ENCODE results near the gene PTPRU. TPM values are rescaled to one million over a fixed set of nuclear protein-coding genes. Genes with fewer than 3 reads are reported as not detected.

Gene PTPRU
- polyA plus RNA-seq, 1 experiment: 7.8 TPM

GRCh38 chr1:29363536-29363935, 127.2 kb downstream of the PTPRU start:
- no peak overlapping the region for H3K4me3 ChIP-seq (ENCODE audit: low read depth, low read length)
- no peak for DNase-seq (ENCODE audit: low read depth, low spot score)
- TF ChIP-seq CTCF (IDR thresholded peaks at IDR 0.05; ENCODE audit: low read depth, low read length): no peak
- no peak overlapping the region for H3K27ac ChIP-seq (ENCODE audit: low read depth, low read length)
- peaks cover 18% of the 10 kb centered on the region for H3K27me3 ChIP-seq (ENCODE audit: control insufficient read depth, insufficient read depth, low read length)
- CTCF ChIA-PET: no interaction called here
- H3K9me3 ChIP-seq (ENCODE audit: control insufficient read depth, insufficient read depth, low read length): no peaks in the 10 kb centered on the region
- POLR2A ChIA-PET: no interaction called here

- POLR2A ChIA-PET: no interaction called here
- CTCF ChIA-PET: no interaction called here
- no peak overlapping the region for H3K27ac ChIP-seq (ENCODE audit: low read depth, low read length)
Measured at GRCh38 chr1:29364101-29364678, 127.9 kb downstream of the PTPRU start.

DNA sequence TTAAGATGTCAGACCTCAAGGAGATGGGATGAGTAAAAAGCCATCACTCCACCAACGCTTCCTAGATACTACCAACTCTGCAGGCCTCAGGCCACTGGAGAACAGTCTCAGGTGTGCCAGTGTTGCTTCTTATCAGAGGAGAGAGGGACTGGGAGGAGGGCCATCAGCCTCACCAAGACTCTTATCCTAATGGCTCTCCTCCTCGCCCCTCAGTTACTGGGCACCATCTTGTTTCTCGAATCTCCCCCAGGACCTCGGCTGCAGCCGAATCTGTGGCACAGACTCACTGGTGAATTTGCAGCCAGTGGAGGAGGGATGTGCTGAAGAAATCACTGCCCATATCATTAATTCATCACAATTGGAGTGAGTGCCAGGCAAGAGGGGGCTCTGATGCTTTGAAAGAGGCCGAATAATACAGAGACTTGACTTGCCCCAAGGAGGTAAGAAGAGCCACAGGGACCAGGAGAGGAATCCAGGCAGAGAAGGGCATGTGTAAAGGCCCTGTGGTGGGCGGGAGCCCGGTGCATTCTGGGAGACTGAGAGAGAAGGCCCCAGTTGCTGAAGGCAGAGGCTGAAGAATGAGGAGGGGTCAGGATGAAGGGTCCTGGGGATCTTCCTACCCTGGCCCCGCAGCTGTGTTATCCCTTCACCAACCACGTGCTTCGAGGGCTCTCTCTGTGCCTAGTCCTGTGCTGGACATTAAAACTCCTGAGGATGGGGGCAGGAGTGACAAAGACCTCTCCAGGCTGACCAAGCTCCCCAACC, 129.8 kb downstream of the PTPRU start:
- no peak for DNase-seq (ENCODE audit: low read depth, low spot score)
- ChIA-PET CTCF (no interaction called here), POLR2A (no interaction called here)
- Histone ChIP-seq H3K9me3 (ENCODE audit: control insufficient read depth, insufficient read depth, low read length) (no peaks in the 10 kb centered on the region), H3K27ac (ENCODE audit: low read depth, low read length) (no peak overlapping the region), H3K4me3 (ENCODE audit: low read depth, low read length) (no peak overlapping the region), H3K27me3 (ENCODE audit: control insufficient read depth, insufficient read depth, low read length) (peaks cover 8% of the 10 kb centered on the region)
- TF ChIP-seq CTCF (IDR thresholded peaks at IDR 0.05; ENCODE audit: low read depth, low read length): no peak

More at GRCh38 chr1:29364101-29364678, 127.9 kb downstream of the PTPRU start:
- Histone ChIP-seq H3K27me3 (ENCODE audit: control insufficient read depth, insufficient read depth, low read length) (peaks cover 14% of the 10 kb centered on the region), H3K4me3 (ENCODE audit: low read depth, low read length) (no peak overlapping the region), H3K9me3 (ENCODE audit: control insufficient read depth, insufficient read depth, low read length) (no peaks in the 10 kb centered on the region)
- DNase-seq (ENCODE audit: low read depth, low spot score): no peak
- no peak for TF ChIP-seq CTCF (IDR thresholded peaks at IDR 0.05; ENCODE audit: low read depth, low read length)

DNA sequence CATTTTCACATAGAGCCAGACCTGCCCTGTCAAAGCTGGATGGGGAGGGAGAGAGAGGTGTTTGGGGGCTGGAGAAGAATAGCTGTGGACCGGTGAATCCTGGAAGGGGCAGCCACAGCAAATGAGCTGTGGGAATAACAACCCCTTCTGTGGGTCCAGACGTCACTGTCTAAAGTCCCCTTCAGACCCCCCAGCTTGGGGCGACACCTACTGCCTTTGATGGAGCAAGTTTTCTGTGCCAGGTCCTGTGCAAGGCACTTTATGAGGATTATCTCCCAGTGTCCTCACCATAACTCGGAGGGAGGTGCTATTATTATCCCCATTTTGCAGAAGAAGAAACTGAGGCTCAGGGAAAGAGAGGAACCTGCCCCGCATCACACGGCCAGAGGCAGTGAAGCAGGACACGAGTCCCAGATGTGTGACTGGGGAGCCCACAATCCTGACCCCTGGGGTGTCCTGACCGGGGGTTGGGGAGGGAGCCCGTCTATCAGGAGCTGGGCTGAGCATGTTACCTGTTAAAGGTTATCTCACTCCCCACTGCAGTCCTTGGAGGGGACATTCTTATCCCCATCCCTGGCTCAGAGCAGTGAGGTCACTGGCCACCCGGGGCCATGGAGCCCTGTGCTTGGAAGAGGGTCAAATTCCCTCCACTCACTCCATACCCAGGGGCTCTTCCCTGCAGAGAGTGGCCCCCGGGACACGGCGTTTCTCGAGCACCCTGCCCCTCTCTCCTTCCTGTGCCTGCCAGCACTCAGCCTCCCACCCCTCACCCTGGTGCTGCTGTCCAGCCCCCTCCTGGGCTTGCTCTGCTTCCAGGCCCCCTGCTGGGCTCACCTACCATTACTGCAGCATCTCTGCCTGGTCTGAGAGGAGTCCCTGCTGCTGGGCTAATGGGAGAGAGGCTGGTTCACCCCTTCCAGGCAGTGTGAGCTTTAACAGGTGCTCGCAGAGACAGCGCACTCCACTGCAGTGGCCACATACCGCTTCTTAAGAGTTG, 132.9 kb downstream of the PTPRU start:
- ChIA-PET CTCF (no interaction called here), POLR2A (no interaction called here)
- no peak for TF ChIP-seq CTCF (IDR thresholded peaks at IDR 0.05; ENCODE audit: low read depth, low read length)
- no peak for DNase-seq (ENCODE audit: low read depth, low spot score)
- Histone ChIP-seq H3K27ac (ENCODE audit: low read depth, low read length) (no peak overlapping the region), H3K27me3 (ENCODE audit: control insufficient read depth, insufficient read depth, low read length) (peaks cover 10% of the 10 kb centered on the region), H3K4me3 (ENCODE audit: low read depth, low read length) (no peak overlapping the region), H3K9me3 (ENCODE audit: control insufficient read depth, insufficient read depth, low read length) (no peaks in the 10 kb centered on the region)
